ENCODE measurements around the gene GLO1. TPM values are rescaled to one million over a fixed set of nuclear protein-coding genes. Genes with fewer than 3 reads are reported as not detected.

The GLO1 gene
- total RNA-seq, 4 donors from 2014 or later: 70.7 to 124 (median 89.6) TPM

GRCh38 chr6:38695227-38695900 is 7.6 kb downstream of the GLO1 start:
- no peak for DNase-seq (ENCODE audit: low spot score in 2 of 2)
- H3K4me3 ChIP-seq (ENCODE audit: low read depth, poor library complexity, severe bottlenecking): no peak overlapping the region
- 94 to 98% methylated on average over 2 of the region's 2 CpGs for WGBS, 2 donors
- no peak for TF ChIP-seq POLR2A (IDR thresholded peaks at IDR 0.05)
- TF ChIP-seq, protein P1, sequence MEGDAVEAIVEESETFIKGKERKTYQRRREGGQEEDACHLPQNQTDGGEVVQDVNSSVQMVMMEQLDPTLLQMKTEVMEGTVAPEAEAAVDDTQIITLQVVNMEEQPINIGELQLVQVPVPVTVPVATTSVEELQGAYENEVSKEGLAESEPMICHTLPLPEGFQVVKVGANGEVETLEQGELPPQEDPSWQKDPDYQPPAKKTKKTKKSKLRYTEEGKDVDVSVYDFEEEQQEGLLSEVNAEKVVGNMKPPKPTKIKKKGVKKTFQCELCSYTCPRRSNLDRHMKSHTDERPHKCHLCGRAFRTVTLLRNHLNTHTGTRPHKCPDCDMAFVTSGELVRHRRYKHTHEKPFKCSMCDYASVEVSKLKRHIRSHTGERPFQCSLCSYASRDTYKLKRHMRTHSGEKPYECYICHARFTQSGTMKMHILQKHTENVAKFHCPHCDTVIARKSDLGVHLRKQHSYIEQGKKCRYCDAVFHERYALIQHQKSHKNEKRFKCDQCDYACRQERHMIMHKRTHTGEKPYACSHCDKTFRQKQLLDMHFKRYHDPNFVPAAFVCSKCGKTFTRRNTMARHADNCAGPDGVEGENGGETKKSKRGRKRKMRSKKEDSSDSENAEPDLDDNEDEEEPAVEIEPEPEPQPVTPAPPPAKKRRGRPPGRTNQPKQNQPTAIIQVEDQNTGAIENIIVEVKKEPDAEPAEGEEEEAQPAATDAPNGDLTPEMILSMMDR (IDR thresholded peaks at IDR 0.05): no peak
- intact Hi-C loops (cut with DNase I; ENCODE audit: low total_unique reads): no loop called here

DNA sequence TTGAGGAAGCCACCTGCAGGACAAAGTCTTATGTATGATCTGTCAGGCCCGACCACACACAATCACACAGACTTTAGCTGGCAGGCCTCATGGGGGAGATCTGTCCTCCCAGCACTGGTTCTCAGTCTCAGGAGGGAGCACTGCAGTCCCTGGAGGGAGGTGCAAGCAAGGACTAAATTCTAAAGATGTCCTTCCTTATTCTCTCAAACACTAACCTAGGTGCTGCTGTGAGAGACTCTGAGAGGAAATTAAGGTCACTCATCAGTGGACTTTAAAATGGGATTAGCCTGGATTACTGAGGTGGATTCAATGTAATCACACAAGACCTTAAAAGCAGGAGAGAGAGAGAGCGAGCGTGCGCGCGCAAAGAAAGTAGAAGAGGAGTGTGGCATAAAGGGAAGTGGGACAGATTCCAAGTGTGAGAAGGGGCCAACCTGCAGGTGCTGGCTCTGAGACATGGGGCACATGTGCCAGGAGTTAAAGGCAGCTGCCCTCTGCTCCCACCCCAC is 14.3 kb downstream of the GLO1 start:
- no peak overlapping the region for H3K4me3 ChIP-seq (ENCODE audit: low read depth, poor library complexity, severe bottlenecking)
- 81 to 87% methylated on average over 6 of the region's 6 CpGs for WGBS, 2 donors
- intact Hi-C loops (cut with DNase I; ENCODE audit: low total_unique reads): no loop called here
- TF ChIP-seq, protein P1 (IDR thresholded peaks at IDR 0.05): no peak
- TF ChIP-seq POLR2A (IDR thresholded peaks at IDR 0.05): no peak
- DNase-seq (ENCODE audit: low spot score in 2 of 2): no peak

DNA sequence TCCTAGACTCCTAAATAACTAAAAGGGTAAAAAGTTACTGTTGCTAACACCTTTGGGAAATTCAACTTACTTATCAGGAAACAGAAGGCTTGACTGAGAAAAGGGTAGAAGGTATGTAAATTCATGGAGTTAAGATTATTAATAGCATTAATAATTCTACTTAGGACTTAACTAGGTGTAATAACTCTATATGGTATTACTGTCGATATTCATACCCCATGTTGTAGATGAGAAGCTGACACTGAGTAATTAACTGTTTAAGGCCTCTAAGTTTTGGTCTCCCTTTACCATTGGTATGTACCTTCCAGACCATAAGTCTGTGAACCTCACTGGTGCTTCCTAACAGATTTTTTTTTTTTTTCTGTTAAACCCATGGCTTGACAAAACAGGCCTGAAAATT is 15.4 kb downstream of the GLO1 start:
- WGBS, 2 donors: 88 to 91% methylated on average over 1 of the region's 1 CpG
- no peak for DNase-seq (ENCODE audit: low spot score in 2 of 2)
- H3K4me3 ChIP-seq (ENCODE audit: low read depth, poor library complexity, severe bottlenecking): no peak overlapping the region
- no peak for TF ChIP-seq POLR2A (IDR thresholded peaks at IDR 0.05)
- TF ChIP-seq, protein P1 (IDR thresholded peaks at IDR 0.05): no peak
- intact Hi-C loops (cut with DNase I; ENCODE audit: low total_unique reads): no loop called here

DNA sequence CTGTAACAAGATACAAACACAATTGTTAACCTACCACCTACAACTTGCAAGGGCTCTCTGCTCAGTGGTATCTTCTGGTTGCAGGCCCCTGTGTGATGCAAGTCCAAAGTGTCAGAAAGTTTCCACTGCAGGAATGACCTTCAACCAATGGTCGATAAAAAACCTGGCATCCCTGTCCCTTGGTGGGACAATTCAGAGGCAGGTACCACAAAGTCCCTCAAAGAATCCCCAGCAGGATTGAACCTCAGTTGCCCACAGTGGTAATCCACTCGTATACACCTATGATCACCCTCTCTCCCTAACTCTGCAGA is 15.9 kb downstream of the GLO1 start:
- intact Hi-C loops (cut with DNase I; ENCODE audit: low total_unique reads): no loop called here
- WGBS, 2 donors: 91 to 94% methylated on average over 2 of the region's 2 CpGs
- TF ChIP-seq, protein P1 (IDR thresholded peaks at IDR 0.05): no peak
- no peak for TF ChIP-seq POLR2A (IDR thresholded peaks at IDR 0.05)

DNA sequence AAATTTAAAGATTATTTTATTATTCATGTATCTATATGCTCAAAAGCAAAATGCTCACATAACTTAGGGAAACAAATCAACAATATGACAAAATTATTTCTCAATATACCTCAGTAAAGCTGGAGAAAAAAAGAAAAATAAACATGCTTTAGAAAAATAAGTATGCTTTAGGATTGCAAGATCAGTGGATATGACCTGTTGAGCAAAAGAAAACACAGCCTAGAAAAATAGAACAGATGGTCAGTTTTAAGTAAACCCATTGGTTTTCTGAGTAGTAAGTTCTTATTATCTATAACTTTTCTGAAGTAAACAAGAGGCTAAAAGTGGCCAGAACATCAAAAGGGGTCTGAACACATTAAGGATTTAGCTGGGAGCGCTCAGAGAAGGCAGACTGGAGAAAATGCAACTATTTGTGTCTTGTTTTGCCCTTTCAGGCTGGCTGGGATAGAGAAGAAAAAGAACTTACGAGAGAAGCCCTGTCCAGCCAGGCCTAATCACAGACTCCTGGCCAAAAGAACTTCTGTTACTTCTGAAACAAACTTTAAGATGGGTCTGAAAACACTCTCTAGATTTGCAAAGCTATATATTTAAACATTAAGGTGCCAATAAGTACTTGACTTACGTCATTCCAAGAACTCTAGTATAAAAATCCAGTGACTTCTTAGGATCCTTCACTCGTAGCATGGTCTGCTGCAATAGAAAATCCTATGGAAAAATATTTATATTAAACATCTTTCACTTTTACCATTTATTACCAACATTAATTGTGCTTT is 16.5 kb downstream of the GLO1 start:
- no peak for DNase-seq (ENCODE audit: low spot score in 2 of 2)
- 89 to 93% methylated on average over 4 of the region's 4 CpGs for WGBS, 2 donors
- TF ChIP-seq POLR2A (IDR thresholded peaks at IDR 0.05): no peak
- TF ChIP-seq, protein P1 (IDR thresholded peaks at IDR 0.05): no peak
- H3K4me3 ChIP-seq (ENCODE audit: low read depth, poor library complexity, severe bottlenecking): no peak overlapping the region
- intact Hi-C loops (cut with DNase I; ENCODE audit: low total_unique reads): no loop called here

More for the DNA sequence above, 15.9 kb downstream of the GLO1 start:
- DNase-seq (ENCODE audit: low spot score in 2 of 2): no peak
- no peak overlapping the region for H3K4me3 ChIP-seq (ENCODE audit: low read depth, poor library complexity, severe bottlenecking)

Data from lower leg skin (tissue), 4 donors.